ENCODE measurements around the gene PSMC3IP. TPM values are rescaled to one million over a fixed set of nuclear protein-coding genes. Genes with fewer than 3 reads are reported as not detected.

Gene PSMC3IP
- total RNA-seq, 1 experiment from 2014 or later, result 14.7 TPM

DNA sequence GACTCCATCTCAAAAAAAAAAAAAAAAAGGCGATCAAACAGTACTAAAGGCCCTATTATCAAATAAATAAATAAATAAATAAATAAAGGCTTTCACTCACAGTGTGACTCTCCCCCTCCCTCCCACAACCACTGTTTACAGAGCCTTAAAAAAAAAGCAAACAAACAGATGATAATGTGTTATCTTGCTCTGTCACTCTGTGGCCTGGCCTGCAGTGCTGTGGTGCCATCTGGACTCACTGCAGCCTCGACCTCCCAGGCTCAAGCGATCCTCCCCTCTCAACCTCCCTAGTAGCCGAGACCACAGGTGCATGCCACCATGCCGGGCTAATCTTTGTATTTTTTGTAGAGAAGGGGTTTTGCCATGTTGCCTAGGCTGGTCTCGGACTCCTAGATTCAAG lies 49.6 kb downstream of the PSMC3IP start:
- Histone ChIP-seq H3K36me3 (replicated peaks; ENCODE audit: control insufficient read depth, insufficient read depth, low read length) (no peaks in the 10 kb centered on the region), H3K27me3 (ENCODE audit: control insufficient read depth, insufficient read depth, low read length) (peaks cover 9% of the 10 kb centered on the region), H3K4me3 (ENCODE audit: insufficient read depth, low read depth, low read length) (no peak overlapping the region)
- no peak for DNase-seq

- Histone ChIP-seq H3K36me3 (replicated peaks; ENCODE audit: control insufficient read depth, insufficient read depth, low read length) (peaks cover 1% of the 10 kb centered on the region; the same call in 1 of the 2 replicates), H3K4me3 (ENCODE audit: insufficient read depth, low read depth, low read length) (no peak overlapping the region), H3K27me3 (ENCODE audit: control insufficient read depth, insufficient read depth, low read length) (peaks cover 1% of the 10 kb centered on the region)
- no peak for DNase-seq
Measured at GRCh38 chr17:42526031-42526444, 51.5 kb downstream of the PSMC3IP start.

DNA sequence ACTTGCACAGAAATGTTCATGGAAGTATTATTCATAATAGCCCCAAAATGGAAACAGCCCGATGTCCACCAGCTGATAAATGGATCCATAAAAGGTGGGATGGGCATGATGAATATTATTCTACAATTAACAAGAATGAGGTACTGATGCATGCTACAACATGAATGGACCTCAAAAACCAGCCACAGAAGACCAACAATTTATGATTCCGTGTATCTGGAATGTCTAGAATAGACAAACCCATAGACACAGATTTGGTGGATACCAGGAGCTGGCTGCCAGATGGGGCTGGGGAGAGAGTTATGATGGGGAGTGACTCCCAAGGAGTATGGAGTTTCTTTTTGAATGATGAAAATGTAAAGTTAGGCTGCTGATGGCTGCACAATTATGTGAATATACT lies 52.3 kb downstream of the PSMC3IP start:
- DNase-seq, result no peak
- Histone ChIP-seq H3K4me3 (ENCODE audit: insufficient read depth, low read depth, low read length) (no peak overlapping the region), H3K27me3 (ENCODE audit: control insufficient read depth, insufficient read depth, low read length) (no peaks in the 10 kb centered on the region; the same call in 1 of the 2 replicates), H3K36me3 (replicated peaks; ENCODE audit: control insufficient read depth, insufficient read depth, low read length) (peaks cover 1% of the 10 kb centered on the region; the same call in 1 of the 2 replicates)

DNA sequence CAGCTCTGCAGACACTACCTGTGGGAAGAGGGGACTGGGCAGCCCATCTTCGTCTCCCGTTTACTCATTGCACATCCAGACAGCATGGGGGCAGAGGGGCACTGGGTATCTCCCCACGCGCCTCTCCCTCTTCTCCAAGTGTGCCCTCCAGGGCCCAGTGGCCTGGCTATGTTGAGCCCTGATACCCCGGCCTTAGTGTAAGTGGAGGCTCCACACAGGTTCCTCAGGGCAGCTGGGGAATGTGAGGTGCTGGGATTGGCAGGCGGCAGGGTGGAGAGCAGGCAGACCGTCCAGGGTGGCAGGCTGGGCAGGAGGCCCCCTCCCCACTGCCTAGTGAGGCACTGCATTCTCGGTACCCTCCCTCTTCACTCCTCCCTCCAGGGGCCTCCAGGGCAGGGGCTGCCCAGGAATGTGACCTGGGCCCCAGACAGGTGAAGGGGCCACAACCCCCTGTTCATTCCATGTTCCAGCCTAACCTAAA lies 54.7 kb downstream of the PSMC3IP start:
- Histone ChIP-seq H3K4me3 (ENCODE audit: insufficient read depth, low read depth, low read length) (no peak overlapping the region), H3K36me3 (replicated peaks; ENCODE audit: control insufficient read depth, insufficient read depth, low read length) (peaks cover 1% of the 10 kb centered on the region; the same call in 1 of the 2 replicates), H3K27me3 (ENCODE audit: control insufficient read depth, insufficient read depth, low read length) (no peaks in the 10 kb centered on the region)
- DNase-seq, result no peak

Other genes starting within 250 kb of the PSMC3IP start
- 54.6 and 101 TPM in 2 replicates for gene STAT3, start 189.3 kb downstream of the PSMC3IP start, total RNA-seq (2014; rRNA removed; shearing (Covaris generic))
- 18.6 and 26.9 TPM in 2 replicates for gene CAVIN1, start 154.5 kb downstream of the PSMC3IP start, total RNA-seq (2014; rRNA removed; shearing (Covaris generic))
- gene ATP6V0A1, start 118.9 kb downstream of the PSMC3IP start, total RNA-seq (2014; rRNA removed; shearing (Covaris generic)), result 21.0 and 21.7 TPM in 2 replicates
- gene NAGLU, start 41.5 kb downstream of the PSMC3IP start, total RNA-seq (2014; rRNA removed; shearing (Covaris generic)), result 36.9 and 43.9 TPM in 2 replicates
- 1.1 and 2.9 TPM in 2 replicates for gene HSD17B1, start 24.8 kb downstream of the PSMC3IP start, total RNA-seq (2014; rRNA removed; shearing (Covaris generic))
- gene COASY, start 15.6 kb downstream of the PSMC3IP start, total RNA-seq (2014; rRNA removed; shearing (Covaris generic)), result 56.1 and 59.2 TPM in 2 replicates
- gene MLX, start 10.6 kb downstream of the PSMC3IP start, total RNA-seq (2014; rRNA removed; shearing (Covaris generic)), result 29.4 and 35.0 TPM in 2 replicates
- 39.4 and 51.7 TPM in 2 replicates for gene RETREG3, start 31.6 kb upstream of the PSMC3IP start, total RNA-seq (2014; rRNA removed; shearing (Covaris generic))
- 147 and 158 TPM in 2 replicates for gene TUBG1, start 32.0 kb upstream of the PSMC3IP start, total RNA-seq (2014; rRNA removed; shearing (Covaris generic))
- 15.0 and 20.5 TPM in 2 replicates for gene TUBG2, start 81.6 kb upstream of the PSMC3IP start, total RNA-seq (2014; rRNA removed; shearing (Covaris generic))
- 37.2 and 47.2 TPM in 2 replicates for gene PLEKHH3, start 99.3 kb upstream of the PSMC3IP start, total RNA-seq (2014; rRNA removed; shearing (Covaris generic))
- gene CCR10, start 104.1 kb upstream of the PSMC3IP start, total RNA-seq (2014; rRNA removed; shearing (Covaris generic)), result 4.8 and 6.2 TPM in 2 replicates
- 6.1 and 12.0 TPM in 2 replicates for gene CNTNAP1, start 104.8 kb upstream of the PSMC3IP start, total RNA-seq (2014; rRNA removed; shearing (Covaris generic))
- 13.9 and 26.4 TPM in 2 replicates for gene EZH1, start 167.3 kb upstream of the PSMC3IP start, total RNA-seq (2014; rRNA removed; shearing (Covaris generic))
- 10.8 and 13.5 TPM in 2 replicates for gene RAMP2, start 183.5 kb upstream of the PSMC3IP start, total RNA-seq (2014; rRNA removed; shearing (Covaris generic))
- gene VPS25, start 195.7 kb upstream of the PSMC3IP start, total RNA-seq (2014; rRNA removed; shearing (Covaris generic)), result 146 and 152 TPM in 2 replicates
- gene WNK4, start 202.9 kb upstream of the PSMC3IP start, total RNA-seq (2014; rRNA removed; shearing (Covaris generic)), result 0.24 and 0.44 TPM in 2 replicates
- gene COA3, start 221.0 kb upstream of the PSMC3IP start, total RNA-seq (2014; rRNA removed; shearing (Covaris generic)), result 75.9 and 89.7 TPM in 2 replicates
- 0.17 TPM in 1 of 2 replicates, not detected in the other for gene CNTD1, start 221.1 kb upstream of the PSMC3IP start, total RNA-seq (2014; rRNA removed; shearing (Covaris generic))
- gene BECN1, start 246.6 kb upstream of the PSMC3IP start, total RNA-seq (2014; rRNA removed; shearing (Covaris generic)), result 52.4 and 55.6 TPM in 2 replicates

Data from H7 (cell line).